Aorta (tissue), 5 donors: ENCODE results near the gene UBE4A. TPM values are rescaled to one million over a fixed set of nuclear protein-coding genes. Genes with fewer than 3 reads are reported as not detected.

Source experiments
- ATAC-seq: fragments of 200-7000 bp; cut with Tn5 transposase; one replicate; pipeline ENCODE4 v1.9.1; 2022; ENCODE audit warnings: moderate library complexity; ENCODE audit not compliant: low FRiP score
- DNase-seq, 2 donors: peaks; one replicate each; pipeline ENCODE4 v3.0.0-alpha.2; 2020
- H3K27ac ChIP-seq, 2 donors: one replicate each; pipeline ENCODE4 v1.5.1; 2013; ENCODE audit warnings: low read length in 2 of 2, mild to moderate bottlenecking in 2 of 2, moderate library complexity in 2 of 2, control low read depth in 1 of 2, inconsistent platforms in 1 of 2, low read depth in 1 of 2
- H3K27me3 ChIP-seq, 2 donors: one replicate each; pipeline ENCODE4 v1.6.1; 2013; ENCODE audit warnings: control low read depth in 1 of 2, low read length in 1 of 2, mild to moderate bottlenecking in 1 of 2, moderate library complexity in 1 of 2; ENCODE audit not compliant: insufficient read depth in 2 of 2, control insufficient read depth in 1 of 2
- H3K36me3 ChIP-seq, 2 donors: one replicate each; pipeline ENCODE4 v1.6.1; 2013; ENCODE audit warnings: control low read depth in 1 of 2, low read length in 1 of 2, mild to moderate bottlenecking in 1 of 2; ENCODE audit not compliant: insufficient read depth in 2 of 2, control insufficient read depth in 1 of 2
- H3K4me1 ChIP-seq, 2 donors: one replicate each; pipeline ENCODE4 v1.6.1; 2013; ENCODE audit warnings: low read length in 2 of 2, control low read depth in 1 of 2, mild to moderate bottlenecking in 1 of 2, moderate library complexity in 1 of 2; ENCODE audit not compliant: insufficient read depth in 2 of 2, control insufficient read depth in 1 of 2
- H3K4me3 ChIP-seq, 2 donors: one replicate each; pipeline ENCODE4 v1.5.1; 2013; ENCODE audit warnings: low read length in 2 of 2, control low read depth in 1 of 2, mild to moderate bottlenecking in 1 of 2
- H3K9me3 ChIP-seq: one replicate; pipeline ENCODE4 v1.6.1; 2013; ENCODE audit warnings: mild to moderate bottlenecking, low read length; ENCODE audit not compliant: control insufficient read depth
- WGBS, 2 donors: extraction: QIAGEN DNeasy Blood & Tissue Kit; methylation state at CpG; one replicate each; pipeline ENCODE4 v1.1.7; 2013; 5-methylcytosine and 5-hydroxymethylcytosine counted together
- intact Hi-C, 2 donors: fragments of 100-400 bp; cut with DNase I; formaldehyde crosslinking; loops; one replicate each; pipeline versions ENCODE4 v1.14.2 to v1.15.0; 2022
- polyA plus RNA-seq, 2 donors: library from polyadenylated mRNA; stranded (reverse); fragments of 200-250 nt; gene quantifications; one replicate each; pipeline ENCODE4 v1.2.3, GENCODE V29; 2013
- total RNA-seq, 2 donors: library from RNA; stranded (reverse); fragmentation: NEBNext Ultra II Directional; extraction: Animal tissue kit (Norgen Biotek cat#: 25700); gene quantifications; one replicate each; pipeline ENCODE4 v1.2.1, GENCODE V29; 2021
- donor health status: healthy with polysubstance abuse.
- donor health status: Bipolar disorder and iron deficiency.
- donor health status: DM: no; HTN: no; CAD: no.
- donor health status: DM: no; HTN: no; CAD: no.
- donor health status: DM: yes; HTN: yes; CAD: no.

The UBE4A gene
- total and polyA plus RNA-seq, 4 donors, result 3.3 to 35.2 (median 23.8) TPM

GRCh38 chr11:118442908-118443589 lies 83.6 kb downstream of the UBE4A start:
- ATAC-seq (no peak), DNase-seq (no peak)
- Histone ChIP-seq H3K4me3 (no peak overlapping the region), H3K36me3 (no peaks in the 10 kb centered on the region), H3K9me3 (no peaks in the 10 kb centered on the region), H3K27ac (no peak overlapping the region), H3K27me3 (no peaks in the 10 kb centered on the region), H3K4me1 (peaks cover 4 to 19% of the 10 kb centered on the region in 2 donors)
- WGBS, 2 donors, result 74 to 81% methylated on average over 4 of the region's 4 CpGs
- intact Hi-C loops, result no loop called here

GRCh38 chr11:118443590-118444218 lies 84.3 kb downstream of the UBE4A start:
- 71 to 83% methylated on average over 2 of the region's 2 CpGs for WGBS, 2 donors
- H3K27ac ChIP-seq, result no peak overlapping the region
- intact Hi-C loops, result no loop called here
- no peaks in the 10 kb centered on the region for H3K9me3 ChIP-seq
- no peaks in the 10 kb centered on the region for H3K36me3 ChIP-seq
- ATAC-seq, result no peak
- H3K4me3 ChIP-seq, result no peak overlapping the region
- no peak for DNase-seq
- H3K4me1 ChIP-seq, result peaks cover 4 to 19% of the 10 kb centered on the region in 2 donors
- H3K27me3 ChIP-seq, result no peaks in the 10 kb centered on the region

- 91 to 93% methylated on average over 4 of the region's 4 CpGs for WGBS, 2 donors
- H3K4me3 ChIP-seq, result no peak overlapping the region
- no peaks in the 10 kb centered on the region for H3K9me3 ChIP-seq
- no peaks in the 10 kb centered on the region for H3K27me3 ChIP-seq
- intact Hi-C loops, result no loop called here
- DNase-seq (no peak), ATAC-seq (no peak)
- H3K27ac ChIP-seq, result no peak overlapping the region
- peaks cover 2 to 8% of the 10 kb centered on the region in 2 donors for H3K4me1 ChIP-seq
- peaks cover 0 to 2% of the 10 kb centered on the region in 2 donors for H3K36me3 ChIP-seq
Observed at GRCh38 chr11:118447423-118447822, 88.0 kb downstream of the UBE4A start.

DNA sequence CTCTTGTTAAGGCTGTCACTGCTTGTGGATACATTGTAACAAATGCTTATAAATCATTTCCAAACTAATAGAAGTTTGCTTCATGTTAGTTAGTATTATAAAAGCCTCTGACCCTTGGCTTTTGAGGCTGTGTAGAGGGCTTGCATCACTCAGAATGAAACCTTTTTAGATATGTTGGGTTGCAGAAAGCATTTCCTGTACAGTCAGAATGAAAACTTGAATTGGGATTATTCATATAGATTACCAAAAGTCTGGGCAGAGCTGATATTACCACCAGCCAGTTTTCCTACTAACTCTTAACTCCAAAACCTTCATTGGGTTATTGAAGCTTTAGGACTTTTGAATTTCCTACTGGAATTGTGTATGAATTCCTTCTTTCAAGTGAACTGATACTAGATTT lies 88.9 kb downstream of the UBE4A start:
- Histone ChIP-seq H3K36me3 (peaks cover 0 to 2% of the 10 kb centered on the region in 2 donors), H3K4me1 (peaks cover 0 to 8% of the 10 kb centered on the region in 2 donors), H3K9me3 (no peaks in the 10 kb centered on the region), H3K27me3 (no peaks in the 10 kb centered on the region), H3K27ac (no peak overlapping the region), H3K4me3 (no peak overlapping the region)
- intact Hi-C loops, result no loop called here
- DNase-seq, result no peak
- no peak for ATAC-seq

Other genes with a start within 250 kb of the UBE4A start
- gene SCN4B, start 206.8 kb upstream of the UBE4A start, total RNA-seq, result 10 to 100 TPM in 1 of 2 donors, 1 to 10 TPM in 1; 2.2 to 11.8 TPM
- under 1 TPM; 0.05 to 0.25 TPM for gene SCN4B, start 206.8 kb upstream of the UBE4A start, polyA plus RNA-seq
- gene SCN2B, start 183.0 kb upstream of the UBE4A start, total RNA-seq, result under 1 TPM in 1 of 2 donors, not detected in 1; 0.78 TPM
- gene SCN2B, start 183.0 kb upstream of the UBE4A start, polyA plus RNA-seq, result not detected
- gene JAML, start 134.6 kb upstream of the UBE4A start, total RNA-seq, result 10 to 100 TPM in 1 of 2 donors, 1 to 10 TPM in 1; 8.0 to 29.5 TPM
- 1 to 10 TPM; 1.8 to 4.0 TPM for gene JAML, start 134.6 kb upstream of the UBE4A start, polyA plus RNA-seq
- 1 to 10 TPM; 1.6 to 2.7 TPM for gene MPZL3, start 107.2 kb upstream of the UBE4A start, total RNA-seq
- gene MPZL3, start 107.2 kb upstream of the UBE4A start, polyA plus RNA-seq, result under 1 TPM; 0.33 to 0.38 TPM
- 10 to 100 TPM; 52.7 to 63.2 TPM for gene MPZL2, start 95.3 kb upstream of the UBE4A start, total RNA-seq
- gene MPZL2, start 95.3 kb upstream of the UBE4A start, polyA plus RNA-seq, result 10 to 100 TPM in 1 of 2 donors, 1 to 10 TPM in 1; 3.8 to 13.3 TPM
- 1 to 10 TPM; 2.3 to 5.2 TPM for gene CD3E, start 54.9 kb upstream of the UBE4A start, total RNA-seq
- gene CD3E, start 54.9 kb upstream of the UBE4A start, polyA plus RNA-seq, result 1 to 10 TPM in 1 of 2 donors, under 1 TPM in 1; 0.43 to 2.5 TPM
- 1 to 10 TPM; 3.0 to 3.9 TPM for gene CD3D, start 16.9 kb upstream of the UBE4A start, total RNA-seq
- 1 to 10 TPM in 1 of 2 donors, under 1 TPM in 1; 0.36 to 3.3 TPM for gene CD3D, start 16.9 kb upstream of the UBE4A start, polyA plus RNA-seq
- gene CD3G, start 15.3 kb upstream of the UBE4A start, total RNA-seq, result 1 to 10 TPM; 1.1 to 3.0 TPM
- gene CD3G, start 15.3 kb upstream of the UBE4A start, polyA plus RNA-seq, result not detected
- gene ATP5MG, start 42.0 kb downstream of the UBE4A start, total RNA-seq, result 100 to 1,000 TPM in 1 of 2 donors, 10 to 100 TPM in 1; 98.4 to 107 TPM
- gene ATP5MG, start 42.0 kb downstream of the UBE4A start, polyA plus RNA-seq, result 100 to 1,000 TPM; 118 to 256 TPM
- 100 to 1,000 TPM; 105 to 114 TPM for gene KMT2A, start 76.9 kb downstream of the UBE4A start, total RNA-seq
- gene KMT2A, start 76.9 kb downstream of the UBE4A start, polyA plus RNA-seq, result 10 to 100 TPM in 1 of 2 donors, 1 to 10 TPM in 1; 5.6 to 15.1 TPM
- gene TTC36, start 167.9 kb downstream of the UBE4A start, total RNA-seq, result under 1 TPM in 1 of 2 donors, not detected in 1; 0.42 TPM
- under 1 TPM in 1 of 2 donors, not detected in 1; 0.95 TPM for gene TTC36, start 167.9 kb downstream of the UBE4A start, polyA plus RNA-seq
- gene TMEM25, start 171.6 kb downstream of the UBE4A start, total RNA-seq, result 10 to 100 TPM; 20.7 to 29.8 TPM
- 10 to 100 TPM; 30.2 to 32.2 TPM for gene TMEM25, start 171.6 kb downstream of the UBE4A start, polyA plus RNA-seq
- gene IFT46, start 206.3 kb downstream of the UBE4A start, total RNA-seq, result 10 to 100 TPM; 15.0 to 22.5 TPM
- 10 to 100 TPM; 24.2 to 31.8 TPM for gene IFT46, start 206.3 kb downstream of the UBE4A start, polyA plus RNA-seq
- gene ARCN1, start 212.8 kb downstream of the UBE4A start, total RNA-seq, result 100 to 1,000 TPM; 128 to 170 TPM
- gene ARCN1, start 212.8 kb downstream of the UBE4A start, polyA plus RNA-seq, result 10 to 100 TPM; 67.6 to 69.0 TPM
- 100 to 1,000 TPM; 260 to 274 TPM for gene PHLDB1, start 248.0 kb downstream of the UBE4A start, total RNA-seq
- 100 to 1,000 TPM in 1 of 2 donors, 10 to 100 TPM in 1; 38.3 to 290 TPM for gene PHLDB1, start 248.0 kb downstream of the UBE4A start, polyA plus RNA-seq